ENCODE data around the gene OR56B1. TPM values are rescaled to one million over a fixed set of nuclear protein-coding genes. Genes with fewer than 3 reads are reported as not detected.

OR56B1 gene
- total RNA-seq, 4 donors from 2014 or later, result not detected

- Histone ChIP-seq H3K4me3 (no peak overlapping the region), H3K27me3 (no peaks in the 10 kb centered on the region), H3K36me3 (no peaks in the 10 kb centered on the region), H3K4me1 (no peaks in the 10 kb centered on the region), H3K9me3 (no peaks in the 10 kb centered on the region), H3K27ac (no peak overlapping the region)
- intact Hi-C loops (cut with DNase I; ENCODE audit: low total_unique reads), result no loop called here
- in situ Hi-C loops (cut with MboI; ENCODE audit: low sequenced_read_pairs in 4 of 4), result no loop called here
- DNase-seq, result no peak
- no peak for ATAC-seq
- no peak for TF ChIP-seq CTCF (IDR thresholded peaks at IDR 0.05 in 4 of 5, conservative IDR thresholded peaks at IDR 0.05 in 1 of 5)
- no peak for TF ChIP-seq POLR2A (IDR thresholded peaks at IDR 0.05)
Measured at GRCh38 chr11:5767056-5767455, 30.8 kb downstream of the OR56B1 start.

GRCh38 chr11:5783255-5783654 lies 47.0 kb downstream of the OR56B1 start, which contains the start of gene OR52N5:
OR52N5 (minus strand) TSS chr11:5783355; CDS start chr11:5778634, 4,721 bp downstream.
- TF ChIP-seq POLR2A (IDR thresholded peaks at IDR 0.05), result no peak
- no peak for TF ChIP-seq CTCF (IDR thresholded peaks at IDR 0.05 in 4 of 5, conservative IDR thresholded peaks at IDR 0.05 in 1 of 5)
- H3K4me1 ChIP-seq, result no peaks in the 10 kb centered on the region
- H3K27ac ChIP-seq, result no peak within 1 kb of the TSS
- no peaks in the 10 kb centered on the region for H3K9me3 ChIP-seq
- H3K27me3 ChIP-seq, result no peaks in the 10 kb centered on the region
- no peaks in the 10 kb centered on the region for H3K36me3 ChIP-seq
- ATAC-seq (no peak), DNase-seq (no peak)
- no peak within 1 kb of the TSS for H3K4me3 ChIP-seq
- intact Hi-C loops (cut with DNase I; ENCODE audit: low total_unique reads) (no loop called here), in situ Hi-C loops (cut with MboI; ENCODE audit: low sequenced_read_pairs in 4 of 4) (no loop called here)

Other genes starting within 250 kb of the OR56B1 start
- not detected for gene OR52D1, start 247.8 kb upstream of the OR56B1 start, total RNA-seq
- not detected for gene UBQLN3, start 226.5 kb upstream of the OR56B1 start, total RNA-seq
- under 1 TPM in 1 of 4 donors, not detected in 3; 0.25 TPM for gene UBQLNL, start 219.7 kb upstream of the OR56B1 start, total RNA-seq
- gene OR52H1, start 187.9 kb upstream of the OR56B1 start, total RNA-seq, result not detected
- not detected for gene OR52B6, start 155.6 kb upstream of the OR56B1 start, total RNA-seq
- gene TRIM6, start 139.8 kb upstream of the OR56B1 start, total RNA-seq, result under 1 TPM; 0.15 to 0.35 (median 0.28) TPM
- 1 to 10 TPM in 3 of 4 donors, under 1 TPM in 1; 0.32 to 1.6 (median 1.2) TPM for gene TRIM34, start 111.4 kb upstream of the OR56B1 start, total RNA-seq
- 1 to 10 TPM; 2.3 to 3.9 (median 2.6) TPM for gene TRIM5, start 51.4 kb upstream of the OR56B1 start, total RNA-seq
- 10 to 100 TPM in 2 of 4 donors, 1 to 10 TPM in 2; 5.3 to 15.8 (median 8.8) TPM for gene TRIM22, start 46.7 kb upstream of the OR56B1 start, total RNA-seq
- not detected for gene OR52N4, start 17.8 kb downstream of the OR56B1 start, total RNA-seq
- not detected for gene OR52N5, start 46.9 kb downstream of the OR56B1 start, total RNA-seq
- not detected for gene OR52N1, start 54.8 kb downstream of the OR56B1 start, total RNA-seq
- gene OR52N2, start 72.5 kb downstream of the OR56B1 start, total RNA-seq, result not detected
- not detected for gene OR52E6, start 105.4 kb downstream of the OR56B1 start, total RNA-seq
- not detected for gene OR52E8, start 121.2 kb downstream of the OR56B1 start, total RNA-seq
- not detected for gene OR52E4, start 144.2 kb downstream of the OR56B1 start, total RNA-seq
- gene OR52E5, start 156.8 kb downstream of the OR56B1 start, total RNA-seq, result not detected
- not detected for gene OR56A3, start 205.8 kb downstream of the OR56B1 start, total RNA-seq
- gene OR56A5, start 232.0 kb downstream of the OR56B1 start, total RNA-seq, result not detected